Measurements from ENCODE around the gene ITGAD. TPM values are rescaled to one million over a fixed set of nuclear protein-coding genes. Genes with fewer than 3 reads are reported as not detected.

Gene ITGAD
- total RNA-seq, 1 experiment from 2014 or later, result not detected

- peaks cover 4 to 30% (median 26%) of the 10 kb centered on the region in 3 experiments for H3K36me3 Mint-ChIP-seq (ENCODE audit: insufficient read depth in 1 of 3, low read depth in 3 of 3)
- Histone ChIP-seq H3K9ac (ENCODE audit: extremely low read depth, insufficient read length, low read length) (no peak overlapping the region), H4K91ac (ENCODE audit: insufficient read length, low read depth, low read length) (no peak overlapping the region), H3K4ac (ENCODE audit: low read depth, low read length) (no peak overlapping the region), H3K23ac (ENCODE audit: insufficient read length, low read depth, low read length) (no peak overlapping the region), H2AFZ (ENCODE audit: low read length) (no peak overlapping the region), H2AK5ac (ENCODE audit: insufficient read length, low read length) (no peak overlapping the region), H4K8ac (replicated peaks; ENCODE audit: insufficient read length, low read depth, low read length) (no peak overlapping the region), H3K18ac (ENCODE audit: insufficient read length, low read depth, low read length) (no peak overlapping the region), H3K27me3 (ENCODE audit: insufficient read depth, low read length) (no peaks in the 10 kb centered on the region), H4K5ac (ENCODE audit: insufficient read length, low read depth, low read length) (no peak overlapping the region), H3K27ac (ENCODE audit: insufficient read length, low read depth, low read length) (no peak overlapping the region), H3K56ac (ENCODE audit: insufficient read length, low read depth, low read length) (no peak overlapping the region), H3K4me1 (ENCODE audit: insufficient read depth, low read length) (peaks cover 3% of the 10 kb centered on the region; the same call in 1 of the 2 replicates), H2BK20ac (ENCODE audit: low read depth, low read length, poor library complexity, severe bottlenecking) (no peak overlapping the region), H2BK12ac (ENCODE audit: insufficient read length, low read depth, low read length) (no peak overlapping the region), H2BK15ac (ENCODE audit: low read depth, low read length) (no peak overlapping the region), H3T11ph (ENCODE audit: low read length) (no peak overlapping the region), H3K79me2 (ENCODE audit: insufficient read depth, low read length) (no peaks in the 10 kb centered on the region), H3K79me1 (ENCODE audit: insufficient read depth, low read depth, low read length, poor library complexity, severe bottlenecking) (no peaks in the 10 kb centered on the region), H2BK120ac (ENCODE audit: low read depth, low read length, poor library complexity, severe bottlenecking) (no peak overlapping the region), H3K9me3 (ENCODE audit: control insufficient read depth, low read depth, low read length) (no peaks in the 10 kb centered on the region), H3K23me2 (ENCODE audit: insufficient read length, low read depth, low read length, poor library complexity, severe bottlenecking) (peaks cover 10% of the 10 kb centered on the region), H3K4me2 (ENCODE audit: insufficient read depth, insufficient read length, low read length) (no peak overlapping the region), H4K20me1 (ENCODE audit: control insufficient read depth, insufficient read depth, insufficient read length) (no peaks in the 10 kb centered on the region), H3K14ac (ENCODE audit: insufficient read depth, low read length) (no peak overlapping the region), H2BK5ac (ENCODE audit: insufficient read length, low read length) (no peak overlapping the region)
- peaks cover 12% of the 10 kb centered on the region for H3K27me3 Mint-ChIP-seq (ENCODE audit: low read depth)
- no peak overlapping the region for H3K27ac Mint-ChIP-seq
- no CpG with 5 or more reads among the region's 5 CpGs for WGBS (ENCODE audit: extremely low coverage, insufficient read length, low lambda C conversion rate)
- peaks cover 7% of the 10 kb centered on the region in 2 experiments for H3K4me1 Mint-ChIP-seq
- TF ChIP-seq CTCF (conservative IDR thresholded peaks at IDR 0.05), result no peak
- no peak for DNase-seq
- no peak overlapping the region; a peak in 1 of 5 replicates for H3K4me3 Mint-ChIP-seq
- peaks cover 0 to 1% of the 10 kb centered on the region in 2 experiments; a peak in 2 of 5 replicates for H3K9me3 Mint-ChIP-seq
Observed at GRCh38 chr16:31467858-31468257, 74.7 kb downstream of the ITGAD start.

Measured in H9 (cell line).